GM21515 (cell line): ENCODE measurements around the gene COL5A1.

Experiments used
- ATAC-seq: cut with Tn5 transposase; IDR thresholded peaks from one replicate; pipeline ENCODE4 v1.9.1; 2021; ENCODE audit not compliant: unreplicated experiment

COL5A1 gene

GRCh38 chr9:134867917-134868750 is 226.5 kb downstream of the COL5A1 start:
- ATAC-seq = no peak

- ATAC-seq = no peak
Observed at GRCh38 chr9:134868751-134869553, 227.3 kb downstream of the COL5A1 start.

GRCh38 chr9:134869554-134870300 is 228.1 kb downstream of the COL5A1 start:
- no peak for ATAC-seq

GRCh38 chr9:134870301-134870694 is 228.7 kb downstream of the COL5A1 start:
- no peak for ATAC-seq

GRCh38 chr9:134870746-134871662 is 229.4 kb downstream of the COL5A1 start:
- ATAC-seq = no peak

GRCh38 chr9:134871697-134872340 is 230.2 kb downstream of the COL5A1 start:
- no peak for ATAC-seq

GRCh38 chr9:134872482-134873231 is 231.1 kb downstream of the COL5A1 start:
- no peak for ATAC-seq

GRCh38 chr9:134875371-134875770 is 233.8 kb downstream of the COL5A1 start:
- ATAC-seq = no peak

- ATAC-seq = no peak
Observed at GRCh38 chr9:134877541-134877940, 235.9 kb downstream of the COL5A1 start.

- ATAC-seq = no peak
Observed at GRCh38 chr9:134879664-134880483, 238.3 kb downstream of the COL5A1 start.

- ATAC-seq = no peak
Observed at GRCh38 chr9:134880484-134881312, 239.1 kb downstream of the COL5A1 start, which contains the start of gene FCN2. TSS of gene FCN2 (plus strand) at chr9:134880810. CDS start at chr9:134880822, 12 bp downstream.

- ATAC-seq = no peak
Observed at GRCh38 chr9:134881313-134881670, 239.7 kb downstream of the COL5A1 start.

- ATAC-seq = no peak
Observed at GRCh38 chr9:134882204-134882785, 240.7 kb downstream of the COL5A1 start.

GRCh38 chr9:134883040-134883782 is 241.6 kb downstream of the COL5A1 start:
- ATAC-seq = no peak

GRCh38 chr9:134884492-134884891 is 242.9 kb downstream of the COL5A1 start:
- ATAC-seq = no peak

- ATAC-seq = no peak
Observed at GRCh38 chr9:134885001-134885678, 243.5 kb downstream of the COL5A1 start.
